Calu3 (cell line): ENCODE data around the gene SKI. TPM values are rescaled to one million over a fixed set of nuclear protein-coding genes. Genes with fewer than 3 reads are reported as not detected.

Experiments
- BruUV-seq: library from RNA; stranded (reverse); fragments of 400-500 nt; replicated peaks from 2 replicates; lab custom pipeline; 2021; lab: Mats Ljungman, UMichigan
- CTCF ChIA-PET: fragments of 300-600 bp; sonication (Branson Sonifier 250); formaldehyde crosslinking; loops from one replicate; lab custom pipeline; 2022; ENCODE audit warnings: antibody characterized with exemption; lab: Charles Lee
- DNase-seq: peaks from one replicate; pipeline ENCODE4 v3.0.0; 2022
- H3K27ac Mint-ChIP-seq: one replicate; pipeline ENCODE4 v1.8.0; 2022; ENCODE audit warnings: mixed read lengths; ENCODE audit not compliant: unreplicated experiment
- H3K27me3 Mint-ChIP-seq: one replicate; pipeline ENCODE4 v1.8.0; 2022; ENCODE audit warnings: mixed read lengths; ENCODE audit not compliant: unreplicated experiment
- H3K36me3 Mint-ChIP-seq: one replicate; pipeline ENCODE4 v1.8.0; 2022; ENCODE audit warnings: mild to moderate bottlenecking, moderate library complexity, mixed read lengths; ENCODE audit not compliant: insufficient read depth, unreplicated experiment
- H3K4me1 Mint-ChIP-seq: one replicate; pipeline ENCODE4 v1.8.0; 2022; ENCODE audit warnings: mild to moderate bottlenecking, low read depth, mixed read lengths; ENCODE audit not compliant: unreplicated experiment
- H3K4me3 Mint-ChIP-seq: one replicate; pipeline ENCODE4 v1.8.0; 2022; ENCODE audit warnings: mild to moderate bottlenecking, low read depth, moderate library complexity, mixed read lengths; ENCODE audit not compliant: unreplicated experiment
- H3K9me3 Mint-ChIP-seq: one replicate; pipeline ENCODE4 v1.8.0; 2022; ENCODE audit warnings: low read depth, mixed read lengths; ENCODE audit not compliant: unreplicated experiment
- intact Hi-C: fragments of 100-400 bp; cut with micrococcal nuclease; formaldehyde crosslinking; loops from one replicate; pipeline ENCODE4 v1.10.0; 2022; ENCODE audit not compliant: unreplicated experiment
- total RNA-seq: library from RNA; stranded (reverse); gene quantifications from 2 replicates; pipeline ENCODE4 v1.2.3, GENCODE V29; 2022
- TF ChIP-seq, protein P1 (sequence below): fragments of 200-600 bp; IDR thresholded peaks from one replicate; pipeline ENCODE4 v1.8.0; 2022; ENCODE audit warnings: antibody characterized with exemption; ENCODE audit not compliant: unreplicated experiment

The SKI gene
- total RNA-seq, 1 experiment from 2014 or later: 33.8 TPM

GRCh38 chr1:2311184-2312032 is 83.3 kb downstream of the SKI start:
- Mint-ChIP-seq H3K4me3 (no peak overlapping the region), H3K9me3 (no peaks in the 10 kb centered on the region), H3K27ac (no peak overlapping the region), H3K27me3 (no peaks in the 10 kb centered on the region), H3K36me3 (peaks cover 31% of the 10 kb centered on the region), H3K4me1 (no peaks in the 10 kb centered on the region)
- intact Hi-C loops: loop anchor here (5.0 kb wide), 1 partner anchor 114 kb away; no protein-coding TSS in a partner anchor
- DNase-seq: peak; percentile 51
- TF ChIP-seq, protein P1, sequence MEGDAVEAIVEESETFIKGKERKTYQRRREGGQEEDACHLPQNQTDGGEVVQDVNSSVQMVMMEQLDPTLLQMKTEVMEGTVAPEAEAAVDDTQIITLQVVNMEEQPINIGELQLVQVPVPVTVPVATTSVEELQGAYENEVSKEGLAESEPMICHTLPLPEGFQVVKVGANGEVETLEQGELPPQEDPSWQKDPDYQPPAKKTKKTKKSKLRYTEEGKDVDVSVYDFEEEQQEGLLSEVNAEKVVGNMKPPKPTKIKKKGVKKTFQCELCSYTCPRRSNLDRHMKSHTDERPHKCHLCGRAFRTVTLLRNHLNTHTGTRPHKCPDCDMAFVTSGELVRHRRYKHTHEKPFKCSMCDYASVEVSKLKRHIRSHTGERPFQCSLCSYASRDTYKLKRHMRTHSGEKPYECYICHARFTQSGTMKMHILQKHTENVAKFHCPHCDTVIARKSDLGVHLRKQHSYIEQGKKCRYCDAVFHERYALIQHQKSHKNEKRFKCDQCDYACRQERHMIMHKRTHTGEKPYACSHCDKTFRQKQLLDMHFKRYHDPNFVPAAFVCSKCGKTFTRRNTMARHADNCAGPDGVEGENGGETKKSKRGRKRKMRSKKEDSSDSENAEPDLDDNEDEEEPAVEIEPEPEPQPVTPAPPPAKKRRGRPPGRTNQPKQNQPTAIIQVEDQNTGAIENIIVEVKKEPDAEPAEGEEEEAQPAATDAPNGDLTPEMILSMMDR: no peak
- CTCF ChIA-PET: interaction anchor here (1.2 kb wide), 1 partner anchor 116 kb away, joined by 4 read pairs; no protein-coding TSS in a partner anchor
- BruUV-seq: no TSS peak

GRCh38 chr1:2312160-2312514 is 84.0 kb downstream of the SKI start:
- Mint-ChIP-seq H3K4me3 (no peak overlapping the region), H3K27me3 (no peaks in the 10 kb centered on the region), H3K9me3 (no peaks in the 10 kb centered on the region), H3K36me3 (peaks cover 31% of the 10 kb centered on the region), H3K27ac (no peak overlapping the region), H3K4me1 (no peaks in the 10 kb centered on the region)
- no TSS peak for BruUV-seq
- intact Hi-C loops: loop anchor here (5.0 kb wide), 1 partner anchor 115 kb away; no protein-coding TSS in a partner anchor
- DNase-seq: no peak
- TF ChIP-seq, protein P1: no peak
- CTCF ChIA-PET: interaction anchor here (1.2 kb wide), 1 partner anchor 117 kb away, joined by 4 read pairs; no protein-coding TSS in a partner anchor

GRCh38 chr1:2312515-2313301 is 84.6 kb downstream of the SKI start:
- no peak overlapping the region for H3K27ac Mint-ChIP-seq
- no peaks in the 10 kb centered on the region for H3K4me1 Mint-ChIP-seq
- intact Hi-C loops: loop anchor here (5.0 kb wide), 1 partner anchor 115 kb away; no protein-coding TSS in a partner anchor
- no peaks in the 10 kb centered on the region for H3K27me3 Mint-ChIP-seq
- DNase-seq: no peak
- TF ChIP-seq, protein P1: no peak
- peaks cover 26% of the 10 kb centered on the region for H3K36me3 Mint-ChIP-seq
- no peaks in the 10 kb centered on the region for H3K9me3 Mint-ChIP-seq
- no peak overlapping the region for H3K4me3 Mint-ChIP-seq
- CTCF ChIA-PET: interaction anchor here (0.6 kb wide), 1 partner anchor 113 kb away, joined by 6 read pairs; no protein-coding TSS in a partner anchor
- BruUV-seq: no TSS peak

GRCh38 chr1:2313651-2314261 is 85.6 kb downstream of the SKI start:
- peaks cover 19% of the 10 kb centered on the region for H3K36me3 Mint-ChIP-seq
- CTCF ChIA-PET: no interaction called here
- intact Hi-C loops: loop anchor here (5.0 kb wide), 1 partner anchor 116 kb away; no protein-coding TSS in a partner anchor
- no peaks in the 10 kb centered on the region for H3K4me1 Mint-ChIP-seq
- DNase-seq: no peak
- no peak overlapping the region for H3K27ac Mint-ChIP-seq
- BruUV-seq: no TSS peak
- no peak overlapping the region for H3K4me3 Mint-ChIP-seq
- TF ChIP-seq, protein P1: no peak
- no peaks in the 10 kb centered on the region for H3K9me3 Mint-ChIP-seq
- no peaks in the 10 kb centered on the region for H3K27me3 Mint-ChIP-seq
